IMR-90 (cell line): Measurements from ENCODE around the gene PIK3R5. TPM values are rescaled to one million over a fixed set of nuclear protein-coding genes. Genes with fewer than 3 reads are reported as not detected.
"Not testable (repeated sequence)": the region's sequence is repeated elsewhere in the genome, so short reads cannot be mapped to it uniquely, and the experiment has no call there.

Experiments
- ATAC-seq: fragments of 200-7000 bp; cut with Tn5 transposase; 2 replicates; pipeline ENCODE4 v1.9.1; 2020; ENCODE audit warnings: low read depth, mild to moderate bottlenecking, moderate library complexity
- BruUV-seq: library from RNA; stranded (reverse); fragments of 400-500 nt; replicated peaks from 2 replicates; lab custom pipeline; 2021; lab: Mats Ljungman, UMichigan
- CTCF ChIA-PET: fragments of 300-600 bp; formaldehyde crosslinking; extraction: SDS; loops from one replicate; lab custom pipeline; 2021; ENCODE audit warnings: antibody characterized with exemption; lab: Yijun Ruan, JAX
- POLR2A ChIA-PET: fragments of 300-600 bp; sonication (Branson Sonifier 250); formaldehyde crosslinking; loops from one replicate; lab custom pipeline; 2022; ENCODE audit warnings: antibody characterized with exemption; ENCODE audit not compliant: unreplicated experiment; lab: Charles Lee
- DNase-seq: peaks from one replicate; pipeline ENCODE4 v3.0.0; 2013
- H2AFZ ChIP-seq: replicated peaks from 2 replicates; pipeline ENCODE3; 2013; ENCODE audit warnings: low read length, mild to moderate bottlenecking; ENCODE audit not compliant: poor library complexity
- H2AK5ac ChIP-seq: 2 replicates; pipeline ENCODE4 v1.6.1; 2013; ENCODE audit warnings: low read depth, low read length, inconsistent platforms
- H2AK9ac ChIP-seq: replicated peaks from 2 replicates; pipeline ENCODE3; 2013; ENCODE audit warnings: mild to moderate bottlenecking, low read depth, low read length, moderate library complexity; ENCODE audit not compliant: poor library complexity
- H2BK120ac ChIP-seq: 2 replicates; pipeline ENCODE4 v1.6.1; 2013; ENCODE audit warnings: low read depth, low read length, inconsistent platforms
- H2BK15ac ChIP-seq: 3 replicates; pipeline ENCODE4 v1.6.1; 2013; ENCODE audit warnings: low read depth, low read length, inconsistent platforms
- H2BK20ac ChIP-seq: 2 replicates; pipeline ENCODE4 v1.6.1; 2013; ENCODE audit warnings: low read depth, mild to moderate bottlenecking, inconsistent platforms, low read length, moderate library complexity
- H2BK5ac ChIP-seq: 2 replicates; pipeline ENCODE4 v1.6.1; 2013; ENCODE audit warnings: mild to moderate bottlenecking, low read depth, low read length, inconsistent platforms; ENCODE audit not compliant: poor library complexity, severe bottlenecking
- H3K14ac ChIP-seq: replicated peaks from 2 replicates; pipeline ENCODE4 v1.6.1; 2013; ENCODE audit warnings: low read depth, low read length, inconsistent platforms
- H3K18ac ChIP-seq: 2 replicates; pipeline ENCODE4 v1.6.1; 2013; ENCODE audit warnings: low read depth, low read length, control low read depth
- H3K23ac ChIP-seq: 2 replicates; pipeline ENCODE4 v1.6.1; 2013; ENCODE audit warnings: low read depth, low read length, inconsistent platforms
- H3K27ac ChIP-seq: 2 replicates; pipeline ENCODE4 v1.5.1; 2013; ENCODE audit warnings: mild to moderate bottlenecking, control low read depth, low read length; ENCODE audit not compliant: insufficient read depth
- H3K27me3 ChIP-seq: 2 replicates; pipeline ENCODE4 v1.6.1; 2013; ENCODE audit warnings: low read length; ENCODE audit not compliant: control insufficient read depth, insufficient read depth
- H3K36me3 ChIP-seq: 2 replicates; pipeline ENCODE4 v1.6.1; 2013; ENCODE audit warnings: low read length, mixed read lengths; ENCODE audit not compliant: control insufficient read depth, insufficient read depth
- H3K4ac ChIP-seq: 2 replicates; pipeline ENCODE4 v1.6.1; 2013; ENCODE audit warnings: low read depth, low read length, inconsistent platforms
- H3K4me1 ChIP-seq: 2 replicates; pipeline ENCODE4 v1.6.1; 2013; ENCODE audit warnings: low read length, mixed read lengths; ENCODE audit not compliant: control insufficient read depth, insufficient read depth
- H3K4me2 ChIP-seq: 2 replicates; pipeline ENCODE4 v1.6.1; 2013; ENCODE audit warnings: low read depth, mild to moderate bottlenecking, control low read depth, low read length, moderate library complexity
- H3K4me3 ChIP-seq: 2 replicates; pipeline ENCODE4 v1.5.1; 2013; ENCODE audit warnings: low read depth, mild to moderate bottlenecking, control low read depth, low read length, moderate library complexity; ENCODE audit not compliant: insufficient read depth
- H3K56ac ChIP-seq: 2 replicates; pipeline ENCODE4 v1.6.1; 2013; ENCODE audit warnings: low read length, inconsistent platforms; ENCODE audit not compliant: insufficient read depth; ENCODE audit errors: extremely low read depth
- H3K79me1 ChIP-seq, 2 experiments: 2 replicates each; pipeline ENCODE4 v1.6.1; 2013; ENCODE audit warnings: low read length in 2 of 2, inconsistent platforms in 1 of 2, low read depth in 1 of 2
- H3K9ac ChIP-seq: 2 replicates; pipeline ENCODE4 v1.6.1; 2013; ENCODE audit warnings: low read depth, low read length, control low read depth
- H3K9me1 ChIP-seq: 2 replicates; pipeline ENCODE4 v1.6.1; 2013; ENCODE audit warnings: low read length, inconsistent platforms; ENCODE audit not compliant: insufficient read depth
- H3K9me3 ChIP-seq: 2 replicates; pipeline ENCODE4 v1.6.1; 2013; ENCODE audit warnings: low read length; ENCODE audit not compliant: control insufficient read depth, insufficient read depth
- H4K20me1 ChIP-seq: 2 replicates; pipeline ENCODE4 v1.6.1; 2013; ENCODE audit warnings: low read length, inconsistent platforms; ENCODE audit not compliant: insufficient read depth
- H4K5ac ChIP-seq: 2 replicates; pipeline ENCODE4 v1.6.1; 2013; ENCODE audit warnings: mild to moderate bottlenecking, low read depth, low read length, control low read depth
- H4K8ac ChIP-seq, 2 experiments: 2 replicates each; pipeline ENCODE4 v1.6.1; 2013; ENCODE audit warnings: low read depth in 2 of 2, low read length in 2 of 2, control low read depth in 1 of 2, inconsistent platforms in 1 of 2
- H4K91ac ChIP-seq: 2 replicates; pipeline ENCODE4 v1.6.1; 2013; ENCODE audit warnings: low read depth, low read length, inconsistent platforms; ENCODE audit not compliant: insufficient read depth
- NFE2L2 ChIP-seq: fragments of 150-350 bp; IDR thresholded peaks from 2 replicates; pipeline ENCODE4 v1.6.1; 2016; ENCODE audit warnings: low read depth, mild to moderate bottlenecking, low read length
- WGBS, 2 experiments: methylation state at CpG; one replicate each; pipeline versions ENCODE4 v1.1.5 to v1.1.7; 2013; ENCODE audit warnings: missing lambda C conversion rate in 2 of 2; ENCODE audit not compliant: insufficient read length in 1 of 2; ENCODE audit errors: extremely low coverage in 2 of 2; 5-methylcytosine and 5-hydroxymethylcytosine counted together
- dilution Hi-C: fragments of 300-500 bp; cut with HindIII; formaldehyde crosslinking; loops from one replicate; pipeline ENCODE4 v1.14.3; 2018; ENCODE audit warnings: low sequenced_read_pairs; ENCODE audit not compliant: unreplicated experiment
- in situ Hi-C: fragments of 300-500 bp; cut with MboI; formaldehyde crosslinking; loops from 3 replicates; pipeline ENCODE4 v1.14.3; 2019; ENCODE audit warnings: low sequenced_read_pairs, inconsistent platforms, mixed read lengths
- intact Hi-C: fragments of 100-400 bp; cut with micrococcal nuclease; formaldehyde crosslinking; loops from 2 replicates; pipeline ENCODE4 v1.10.0; 2022
- polyA plus RNA-seq, 3 experiments: library from polyadenylated mRNA; depleted of rRNA; stranded (reverse); fragments of >200 nt; gene quantifications; 2 replicates each; pipeline ENCODE4 v1.2.3, GENCODE V29; 2012; ENCODE audit warnings: low replicate concordance in 1 of 3
- total RNA-seq: library from RNA; depleted of rRNA; stranded (reverse); fragments of >200 nt; gene quantifications from 2 replicates; pipeline ENCODE4 v1.2.3, GENCODE V29; 2012

Gene PIK3R5
- total and polyA plus RNA-seq, 2 of the 4 experiments (the other 2 are of a cell fraction) = not detected

- intact Hi-C loops = no loop called here
- WGBS, 2 experiments = no CpG with 5 or more reads among the region's 4 CpGs
Observed at GRCh38 chr17:8985054-8985701, 19.7 kb upstream of the PIK3R5 start.

GRCh38 chr17:8984225-8984624 is 18.7 kb upstream of the PIK3R5 start:
- H2BK15ac ChIP-seq, H3K9ac ChIP-seq, H4K20me1 ChIP-seq, H3K4me2 ChIP-seq, POLR2A ChIA-PET, H2BK120ac ChIP-seq, H3K18ac ChIP-seq, H4K91ac ChIP-seq, intact Hi-C loops, H2BK20ac ChIP-seq, H4K8ac ChIP-seq, H2AFZ ChIP-seq, dilution Hi-C loops, BruUV-seq, H3K56ac ChIP-seq, H2AK9ac ChIP-seq, H3K27ac ChIP-seq, ATAC-seq, in situ Hi-C loops, DNase-seq, H3K4ac ChIP-seq, H3K9me3 ChIP-seq, H2AK5ac ChIP-seq, H2BK5ac ChIP-seq, H4K5ac ChIP-seq, H3K4me3 ChIP-seq, H3K23ac ChIP-seq, H3K79me1 ChIP-seq, H3K9me1 ChIP-seq, H3K14ac ChIP-seq, H3K36me3 ChIP-seq, H3K27me3 ChIP-seq, H3K4me1 ChIP-seq, CTCF ChIA-PET: not testable (repeated sequence)
- 73% methylated on average over 2 of the region's 5 CpGs; no CpG with 5 or more reads in 1 of the 2 experiments for WGBS, 2 experiments

More at GRCh38 chr17:8985054-8985701, 19.7 kb upstream of the PIK3R5 start:
- H3K9me3 ChIP-seq = no peaks in the 10 kb centered on the region
- no peak overlapping the region for H4K5ac ChIP-seq
- no peak overlapping the region for H4K8ac ChIP-seq
- no peaks in the 10 kb centered on the region for H4K20me1 ChIP-seq
- CTCF ChIA-PET = no interaction called here
- no peak overlapping the region for H2BK20ac ChIP-seq
- H3K14ac ChIP-seq = no peak overlapping the region
- H3K9ac ChIP-seq = no peak overlapping the region
- H3K4ac ChIP-seq = no peak overlapping the region
- no peak overlapping the region for H3K27ac ChIP-seq
- no peak overlapping the region for H3K18ac ChIP-seq
- in situ Hi-C loops (loop anchor here (5.0 kb wide), 1 partner anchor 542 kb away; no protein-coding TSS in a partner anchor), dilution Hi-C loops (no loop called here)
- no peak for DNase-seq
- H3K36me3 ChIP-seq = no peaks in the 10 kb centered on the region
- no peaks in the 10 kb centered on the region for H3K27me3 ChIP-seq
- TF ChIP-seq NFE2L2 = no peak
- no TSS peak for BruUV-seq
- no peak overlapping the region for H3K56ac ChIP-seq
- H3K23ac ChIP-seq = no peak overlapping the region
- no peak overlapping the region for H3K4me2 ChIP-seq
- no peak for ATAC-seq
- POLR2A ChIA-PET = no interaction called here
- no peak overlapping the region for H2BK15ac ChIP-seq
- H2AK5ac ChIP-seq = no peak overlapping the region
- H2AK9ac ChIP-seq = no peak overlapping the region
- no peaks in the 10 kb centered on the region for H3K4me1 ChIP-seq
- H3K4me3 ChIP-seq = no peak overlapping the region
- H2AFZ ChIP-seq = no peak overlapping the region
- no peaks in the 10 kb centered on the region for H3K9me1 ChIP-seq
- no peaks in the 10 kb centered on the region for H3K79me1 ChIP-seq
- no peak overlapping the region for H2BK120ac ChIP-seq
- H2BK5ac ChIP-seq = no peak overlapping the region
- no peak overlapping the region for H4K91ac ChIP-seq
